Ovary (tissue), 3 donors: ENCODE results near the gene TMEM164.

Source experiments
- POLR2A ChIP-seq: fragments of 450-650 bp; IDR thresholded peaks from one replicate; pipeline ENCODE4 v1.6.1; 2017; ENCODE audit warnings: antibody characterized with exemption, mild to moderate bottlenecking, moderate library complexity
- TF ChIP-seq, protein P1 (sequence below), 3 donors: fragments of 450-650 bp in 2 of 3; fragments of 200-600 bp in 1 of 3; IDR thresholded peaks; one replicate each; pipeline versions ENCODE4 v1.5.1 to v1.8.0; 2016 to 2022; ENCODE audit warnings: antibody characterized with exemption in 3 of 3, mild to moderate bottlenecking in 1 of 3
- donor health status: DM: no; HTN: no; CAD: no.

DNA sequence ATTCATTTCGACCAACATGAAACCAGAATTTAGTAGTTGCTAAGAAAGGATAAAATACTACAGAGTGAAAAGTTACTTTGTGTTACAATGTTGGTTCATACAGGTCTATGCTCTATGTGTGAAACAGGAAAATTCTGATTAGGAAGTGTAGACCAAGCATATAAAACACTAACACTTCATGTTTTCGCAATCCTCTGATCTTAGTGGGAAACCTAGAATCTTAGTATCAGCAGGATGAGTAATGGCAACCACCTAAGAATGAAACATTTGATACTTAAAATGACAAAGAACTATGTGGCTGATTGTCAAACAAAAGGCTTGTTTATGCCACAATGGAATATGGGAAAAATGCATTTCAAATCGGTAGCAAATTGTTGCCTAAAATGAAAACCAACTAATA is 198.9 kb downstream of the TMEM164 start:
- TF ChIP-seq POLR2A = no peak
- TF ChIP-seq, protein P1, sequence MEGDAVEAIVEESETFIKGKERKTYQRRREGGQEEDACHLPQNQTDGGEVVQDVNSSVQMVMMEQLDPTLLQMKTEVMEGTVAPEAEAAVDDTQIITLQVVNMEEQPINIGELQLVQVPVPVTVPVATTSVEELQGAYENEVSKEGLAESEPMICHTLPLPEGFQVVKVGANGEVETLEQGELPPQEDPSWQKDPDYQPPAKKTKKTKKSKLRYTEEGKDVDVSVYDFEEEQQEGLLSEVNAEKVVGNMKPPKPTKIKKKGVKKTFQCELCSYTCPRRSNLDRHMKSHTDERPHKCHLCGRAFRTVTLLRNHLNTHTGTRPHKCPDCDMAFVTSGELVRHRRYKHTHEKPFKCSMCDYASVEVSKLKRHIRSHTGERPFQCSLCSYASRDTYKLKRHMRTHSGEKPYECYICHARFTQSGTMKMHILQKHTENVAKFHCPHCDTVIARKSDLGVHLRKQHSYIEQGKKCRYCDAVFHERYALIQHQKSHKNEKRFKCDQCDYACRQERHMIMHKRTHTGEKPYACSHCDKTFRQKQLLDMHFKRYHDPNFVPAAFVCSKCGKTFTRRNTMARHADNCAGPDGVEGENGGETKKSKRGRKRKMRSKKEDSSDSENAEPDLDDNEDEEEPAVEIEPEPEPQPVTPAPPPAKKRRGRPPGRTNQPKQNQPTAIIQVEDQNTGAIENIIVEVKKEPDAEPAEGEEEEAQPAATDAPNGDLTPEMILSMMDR (IDR thresholded peaks at IDR 0.05) = no peak
